Measurements from ENCODE around the gene RELL2.
A peak's percentile ranks its signal among the peaks of the same experiment; 100 is the strongest.

Gene RELL2

GRCh38 chr5:141618804-141619554 is 17.8 kb upstream of the RELL2 start, which contains the start of gene DIAPH1:
DIAPH1 (minus strand) TSS chr5:141619000; CDS start chr5:141618914, 86 bp downstream.
- peak; percentile 98 to 100 (median 98) for DNase-seq (ENCODE audit: low read depth in 4 of 4, low spot score in 1 of 4)

GRCh38 chr5:141623186-141623585 is 13.6 kb upstream of the RELL2 start:
- no peak for DNase-seq (ENCODE audit: low read depth in 4 of 4, low spot score in 1 of 4)

- DNase-seq (ENCODE audit: low read depth in 4 of 4, low spot score in 1 of 4) = no peak
Observed at GRCh38 chr5:141623611-141624010, 13.2 kb upstream of the RELL2 start.

GRCh38 chr5:141628175-141628788 is 8.5 kb upstream of the RELL2 start:
- no peak for DNase-seq (ENCODE audit: low read depth in 4 of 4, low spot score in 1 of 4)

- no peak for DNase-seq (ENCODE audit: low read depth in 4 of 4, low spot score in 1 of 4)
Observed at GRCh38 chr5:141630570-141631140, 6.1 kb upstream of the RELL2 start.

GRCh38 chr5:141632650-141633049 is 4.1 kb upstream of the RELL2 start:
- DNase-seq (ENCODE audit: low read depth in 4 of 4, low spot score in 1 of 4) = no peak

GRCh38 chr5:141633871-141634561 is 2.8 kb upstream of the RELL2 start:
- no peak for DNase-seq (ENCODE audit: low read depth in 4 of 4, low spot score in 1 of 4)

- no peak for DNase-seq (ENCODE audit: low read depth in 4 of 4, low spot score in 1 of 4)
Observed at GRCh38 chr5:141634720-141635119, 2.1 kb upstream of the RELL2 start.

GRCh38 chr5:141635646-141636045 is 1.2 kb upstream of the RELL2 start:
- DNase-seq (ENCODE audit: low read depth in 4 of 4, low spot score in 1 of 4) = no peak

- no peak for DNase-seq (ENCODE audit: low read depth in 4 of 4, low spot score in 1 of 4)
Observed at GRCh38 chr5:141636106-141636412, 738 bp upstream of the RELL2 start.

GRCh38 chr5:141637123-141637766 is 448 bp downstream of the RELL2 start:
- peak in 2 of 4 experiments; percentile 43 to 58 for DNase-seq (ENCODE audit: low read depth in 4 of 4, low spot score in 1 of 4)

- peak in 2 of 4 experiments; percentile 32 to 42 for DNase-seq (ENCODE audit: low read depth in 4 of 4, low spot score in 1 of 4)
Observed at GRCh38 chr5:141637767-141638419, 1.1 kb downstream of the RELL2 start.

GRCh38 chr5:141638771-141639170 is 2.0 kb downstream of the RELL2 start:
- DNase-seq (ENCODE audit: low read depth in 4 of 4, low spot score in 1 of 4) = no peak

GRCh38 chr5:141639357-141640050 is 2.7 kb downstream of the RELL2 start:
- no peak for DNase-seq (ENCODE audit: low read depth in 4 of 4, low spot score in 1 of 4)

GRCh38 chr5:141640051-141640415 is 3.2 kb downstream of the RELL2 start:
- no peak for DNase-seq (ENCODE audit: low read depth in 4 of 4, low spot score in 1 of 4)

GRCh38 chr5:141640698-141641097 is 3.9 kb downstream of the RELL2 start:
- no peak for DNase-seq (ENCODE audit: low read depth in 4 of 4, low spot score in 1 of 4)

- DNase-seq (ENCODE audit: low read depth in 4 of 4, low spot score in 1 of 4) = no peak
Observed at GRCh38 chr5:141641634-141642267, 5.0 kb downstream of the RELL2 start.

- DNase-seq (ENCODE audit: low read depth in 4 of 4, low spot score in 1 of 4) = no peak
Observed at GRCh38 chr5:141646026-141646425, 9.2 kb downstream of the RELL2 start.

- DNase-seq (ENCODE audit: low read depth in 4 of 4, low spot score in 1 of 4) = no peak
Observed at GRCh38 chr5:141647242-141647641, 10.4 kb downstream of the RELL2 start.

- DNase-seq (ENCODE audit: low read depth in 4 of 4, low spot score in 1 of 4) = no peak
Observed at GRCh38 chr5:141647851-141648250, 11.1 kb downstream of the RELL2 start.

Data from stimulated activated CD4-positive, alpha-beta T cell treated with anti-CD3 and anti-CD28 coated beads, Interleukin-1b, Interleukin-23, amount 100 ng/mL, for 24 hours (primary cell).